H1 (cell line): ENCODE measurements around the gene NTN1. TPM values are rescaled to one million over a fixed set of nuclear protein-coding genes. Genes with fewer than 3 reads are reported as not detected.
A peak's percentile ranks its signal among the peaks of the same experiment; 100 is the strongest.

Experiments
- CTCF ChIA-PET: fragments of 300-600 bp; sonication (Branson Sonifier 250); formaldehyde crosslinking; loops from one replicate; lab custom pipeline; 2021; ENCODE audit not compliant: partially characterized antibody; lab: Charles Lee
- POLR2A ChIA-PET: fragments of 300-600 bp; sonication (Branson Sonifier 250); formaldehyde crosslinking; loops from one replicate; lab custom pipeline; 2021; ENCODE audit warnings: inconsistent platforms; ENCODE audit not compliant: partially characterized antibody; lab: Charles Lee
- DNase-seq, 2 experiments: peaks; one replicate each; pipeline versions ENCODE4 v3.0.0 to v3.0.0-alpha.2; 2010 to 2022; ENCODE audit warnings: low spot score in 2 of 2, low read depth in 1 of 2, mixed read lengths in 1 of 2
- FAIRE-seq: peaks from 2 replicates; lab custom pipeline; 2011; peaks lifted over from hg19 to GRCh38; lab: Jason Lieb, UNC
- H2AFZ ChIP-seq: 2 replicates; pipeline ENCODE4 v1.8.1; 2012; ENCODE audit warnings: low read length, inconsistent platforms
- H2AK5ac ChIP-seq: 2 replicates; pipeline ENCODE4 v1.6.1; 2013; ENCODE audit warnings: low read depth, low read length
- H2BK120ac ChIP-seq: replicated peaks from 2 replicates; pipeline ENCODE3; 2013; ENCODE audit warnings: low read depth, low read length, inconsistent platforms
- H2BK12ac ChIP-seq: 2 replicates; pipeline ENCODE4 v1.6.1; 2013; ENCODE audit warnings: low read depth, low read length
- H2BK15ac ChIP-seq: 2 replicates; pipeline ENCODE4 v1.6.1; 2013; ENCODE audit warnings: low read length
- H2BK20ac ChIP-seq: 2 replicates; pipeline ENCODE4 v1.6.1; 2013; ENCODE audit warnings: low read length
- H2BK5ac ChIP-seq: 2 replicates; pipeline ENCODE4 v1.6.1; 2013; ENCODE audit warnings: low read depth, low read length
- H3K14ac ChIP-seq: 2 replicates; pipeline ENCODE4 v1.6.1; 2013; ENCODE audit warnings: inconsistent platforms; ENCODE audit not compliant: insufficient read length
- H3K18ac ChIP-seq: 2 replicates; pipeline ENCODE4 v1.6.1; 2013; ENCODE audit warnings: low read length; ENCODE audit errors: extremely low read depth
- H3K23ac ChIP-seq: 2 replicates; pipeline ENCODE4 v1.6.1; 2013; ENCODE audit warnings: inconsistent platforms; ENCODE audit not compliant: insufficient read length
- H3K23me2 ChIP-seq: 2 replicates; pipeline ENCODE4 v1.6.1; 2013; ENCODE audit warnings: low read depth, low read length
- H3K27ac ChIP-seq: 2 replicates; pipeline ENCODE4 v1.6.1; 2011; ENCODE audit warnings: low read depth, low read length, inconsistent platforms
- H3K27me3 ChIP-seq, 4 experiments: replicated peaks in 1 of 4; 1 replicate in 1 of 4; 2 replicates in 3 of 4; pipeline versions ENCODE4 v1.6.1 to v1.8.1; 2011 to 2013; ENCODE audit warnings: low read length in 3 of 4, mild to moderate bottlenecking in 3 of 4, inconsistent platforms in 2 of 4, mixed read lengths in 2 of 4, moderate library complexity in 1 of 4; ENCODE audit not compliant: control insufficient read depth in 3 of 4, insufficient read depth in 3 of 4; ENCODE audit errors: extremely low read depth in 1 of 4
- H3K36me3 ChIP-seq, 4 experiments: 2 replicates each; pipeline versions ENCODE4 v1.6.1 to v1.8.1; 2011 to 2013; ENCODE audit warnings: mild to moderate bottlenecking in 4 of 4, low read length in 3 of 4, moderate library complexity in 2 of 4, control low read depth in 1 of 4, inconsistent platforms in 1 of 4; ENCODE audit not compliant: insufficient read depth in 4 of 4, control insufficient read depth in 2 of 4
- H3K4ac ChIP-seq: replicated peaks from 2 replicates; pipeline ENCODE3; 2013; ENCODE audit warnings: low read length, low read depth, mixed read lengths, inconsistent platforms; ENCODE audit not compliant: insufficient read length
- H3K4me1 ChIP-seq, 4 experiments: replicated peaks in 1 of 4; 1 replicate in 1 of 4; 2 replicates in 3 of 4; pipeline versions ENCODE4 v1.6.1 to v1.8.1; 2011 to 2013; ENCODE audit warnings: low read length in 3 of 4, inconsistent platforms in 2 of 4, mixed read lengths in 1 of 4; ENCODE audit not compliant: insufficient read depth in 4 of 4, control insufficient read depth in 3 of 4
- H3K4me2 ChIP-seq, 2 experiments: 2 replicates each; pipeline versions ENCODE4 v1.6.1 to v1.8.1; 2011 to 2013; ENCODE audit warnings: low read depth in 2 of 2, low read length in 2 of 2, control low read depth in 1 of 2, inconsistent platforms in 1 of 2, mild to moderate bottlenecking in 1 of 2; ENCODE audit not compliant: insufficient read depth in 1 of 2
- H3K4me3 ChIP-seq, 4 experiments: fragments of 200-600, 300-600 bp in 1 of 4; sonication (generic), shearing (Covaris generic), sonication (Bioruptor Twin) in 1 of 4; 2 replicates each; pipeline versions ENCODE4 v1.5.1 to v1.8.1; 2011 to 2016; ENCODE audit warnings: low read length in 4 of 4, low read depth in 3 of 4, control low read depth in 2 of 4, inconsistent platforms in 2 of 4, mild to moderate bottlenecking in 2 of 4, mixed read lengths in 1 of 4, moderate library complexity in 1 of 4; ENCODE audit not compliant: insufficient read depth in 2 of 4; ENCODE audit errors: extremely low read depth in 1 of 4
- H3K56ac ChIP-seq: replicated peaks from 2 replicates; pipeline ENCODE3; 2013; ENCODE audit warnings: low read depth, mild to moderate bottlenecking, mixed read lengths, low read length, inconsistent platforms; ENCODE audit not compliant: insufficient read length
- H3K79me1 ChIP-seq: 2 replicates; pipeline ENCODE4 v1.6.1; 2013; ENCODE audit warnings: low read depth, low read length, control low read depth
- H3K79me2 ChIP-seq, 2 experiments: 2 replicates each; pipeline versions ENCODE4 v1.6.1 to v1.8.1; 2012 to 2013; ENCODE audit warnings: low read length in 2 of 2, mild to moderate bottlenecking in 2 of 2, inconsistent platforms in 1 of 2; ENCODE audit not compliant: insufficient read depth in 2 of 2, control insufficient read depth in 1 of 2
- H3K9ac ChIP-seq, 4 experiments: replicated peaks in 1 of 4; 1 replicate in 1 of 4; 2 replicates in 3 of 4; pipeline versions ENCODE4 v1.6.1 to v1.8.1; 2011 to 2013; ENCODE audit warnings: low read depth in 3 of 4, low read length in 3 of 4, control low read depth in 2 of 4, mild to moderate bottlenecking in 2 of 4, moderate library complexity in 2 of 4, inconsistent platforms in 1 of 4; ENCODE audit errors: extremely low read depth in 1 of 4
- H3K9me3 ChIP-seq, 2 experiments: 2 replicates each; pipeline versions ENCODE4 v1.6.1 to v1.8.1; 2012 to 2013; ENCODE audit warnings: mild to moderate bottlenecking in 2 of 2, moderate library complexity in 2 of 2, control low read depth in 1 of 2, inconsistent platforms in 1 of 2, low read depth in 1 of 2, low read length in 1 of 2, mixed read lengths in 1 of 2; ENCODE audit not compliant: insufficient read depth in 2 of 2
- H4K20me1 ChIP-seq, 2 experiments: replicated peaks in 1 of 2; 2 replicates each; pipeline versions ENCODE3 to v1.8.1; 2011 to 2013; ENCODE audit warnings: inconsistent platforms in 2 of 2, low read length in 2 of 2, mild to moderate bottlenecking in 1 of 2; ENCODE audit not compliant: insufficient read depth in 2 of 2, control insufficient read depth in 1 of 2
- H4K5ac ChIP-seq: 2 replicates; pipeline ENCODE4 v1.6.1; 2013; ENCODE audit warnings: low read length, low read depth, mixed read lengths, inconsistent platforms; ENCODE audit not compliant: insufficient read length
- H4K8ac ChIP-seq: 2 replicates; pipeline ENCODE4 v1.8.0; 2013; ENCODE audit warnings: mild to moderate bottlenecking, moderate library complexity, low read length, inconsistent platforms; ENCODE audit not compliant: insufficient read depth; ENCODE audit errors: extremely low read depth
- H4K91ac ChIP-seq: replicated peaks from 2 replicates; pipeline ENCODE3; 2013; ENCODE audit warnings: low read length, mixed read lengths, inconsistent platforms; ENCODE audit not compliant: insufficient read length
- CBX8 ChIP-seq: fragments of 300-800, 300-1000 bp; sonication (generic); IDR thresholded peaks from 2 replicates; pipeline ENCODE4 v1.7.1; 2016; ENCODE audit warnings: low read depth, low read length, borderline replicate concordance
- CEBPB ChIP-seq: IDR thresholded peaks from 2 replicates; pipeline ENCODE4 v1.6.1; 2012; ENCODE audit warnings: low read depth, low read length
- CHD1 ChIP-seq: IDR thresholded peaks from 2 replicates; pipeline ENCODE4 v1.6.1; 2012; ENCODE audit warnings: low read depth, low read length, improper control_type of control experiment
- CTBP2 ChIP-seq: IDR thresholded peaks from 2 replicates; pipeline ENCODE4 v1.7.0; 2011; ENCODE audit warnings: borderline replicate concordance, mild to moderate bottlenecking, moderate library complexity, mixed read lengths, low read length; ENCODE audit not compliant: insufficient read depth, insufficient read length
- KDM5A ChIP-seq: fragments of 200-600 bp; IDR thresholded peaks from 2 replicates; pipeline ENCODE4 v1.7.1; 2012; ENCODE audit warnings: mild to moderate bottlenecking, low read length, inconsistent platforms, mixed read lengths
- POLR2AphosphoS5 ChIP-seq: IDR thresholded peaks from 2 replicates; pipeline ENCODE4 v1.6.1; 2011; ENCODE audit warnings: low read depth, low read length
- RNF2 ChIP-seq: fragments of 200-900, 300-1000 bp; sonication (generic); IDR thresholded peaks from 2 replicates; pipeline ENCODE4 v1.7.1; 2016; ENCODE audit warnings: borderline replicate concordance, low read depth, mild to moderate bottlenecking, antibody characterized with exemption, low read length; ENCODE audit not compliant: poor library complexity, severe bottlenecking; ENCODE audit errors: missing control alignments
- SP4 ChIP-seq: IDR thresholded peaks from 2 replicates; pipeline ENCODE4 v1.6.1; 2012; ENCODE audit warnings: low read length, inconsistent platforms
- SUZ12 ChIP-seq: fragments of 200-600 bp; sonication (generic); IDR thresholded peaks from 2 replicates; pipeline ENCODE4 v1.6.1; 2012; ENCODE audit warnings: mild to moderate bottlenecking, inconsistent platforms, low read length, moderate library complexity, mixed read lengths
- WGBS, 2 experiments: shearing (Covaris generic) in 1 of 2; methylation state at CpG; one replicate each; pipeline versions ENCODE4 v1.1.6 to v1.1.7; 2013 to 2015; ENCODE audit warnings: low lambda C conversion rate in 2 of 2, mixed read lengths in 2 of 2, inconsistent platforms in 1 of 2, low coverage in 1 of 2, missing lambda C conversion rate in 1 of 2; ENCODE audit not compliant: insufficient replicate concordance in 2 of 2, insufficient coverage in 1 of 2, insufficient read length in 1 of 2; ENCODE audit errors: extremely low coverage in 1 of 2, missing lambda C conversion rate in 1 of 2; 5-methylcytosine and 5-hydroxymethylcytosine counted together
- polyA plus RNA-seq, 7 experiments: library from polyadenylated mRNA; depleted of rRNA in 3 of 7; stranded (reverse) in 5 of 7; unstranded in 2 of 7; fragments of >200 nt in 5 of 7; fragments of 200-250 nt in 2 of 7; gene quantifications; 1 replicate in 5 of 7; 2 replicates in 1 of 7; 4 replicates in 1 of 7; pipeline versions ENCODE4 v1.2.1 to v1.2.3, GENCODE V29; 2011 to 2013; ENCODE audit warnings: missing spikeins in 2 of 7, mixed read lengths in 2 of 7
- total RNA-seq: library from RNA; stranded (reverse); fragmentation: NEBNext Ultra II Directional; extraction: Animal tissue kit (Norgen Biotek cat#: 25700); gene quantifications from 2 replicates; pipeline ENCODE4 v1.2.1, GENCODE V29; 2021

The NTN1 gene
- total and polyA plus RNA-seq, 2 of the 8 experiments (the other 6 are each of a cell fraction or from before 2014, with no cell fraction given) = 2.0 to 2.3 TPM

DNA sequence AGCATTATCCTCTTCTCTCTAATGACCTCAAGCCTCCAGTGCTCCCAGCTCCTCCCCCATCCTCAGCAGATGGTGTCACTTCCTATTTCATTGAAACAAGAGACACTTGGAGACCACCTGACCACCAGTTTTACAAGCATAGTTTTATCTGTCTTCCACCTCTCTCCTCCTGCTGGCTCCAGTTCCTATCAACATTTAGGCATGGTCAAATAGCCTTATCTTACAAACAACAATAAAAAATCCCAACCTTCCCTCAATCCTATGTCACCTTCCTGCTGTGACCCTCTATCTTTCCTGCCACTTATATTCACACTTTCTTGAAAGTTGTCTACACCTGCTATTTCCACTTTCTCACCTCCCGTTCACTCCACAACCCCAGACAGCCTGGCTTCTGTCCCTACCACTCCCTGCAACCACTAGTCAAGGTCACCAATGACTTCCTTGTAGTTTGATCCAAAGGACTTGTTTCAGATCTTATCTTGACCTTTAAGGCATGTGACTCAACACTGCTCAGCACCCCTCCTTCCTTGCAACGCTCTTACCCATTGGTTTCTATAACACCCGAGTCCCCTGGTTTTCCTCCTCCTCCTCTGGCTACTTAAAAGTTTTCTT lies 4.3 kb upstream of the NTN1 start:
- H2AFZ ChIP-seq = no peak overlapping the region
- no peak overlapping the region for H3K4me3 ChIP-seq
- H3K56ac ChIP-seq = no peak overlapping the region
- no peak overlapping the region for H2BK120ac ChIP-seq
- H2AK5ac ChIP-seq = no peak overlapping the region
- no peak overlapping the region for H3K27ac ChIP-seq
- no peak for FAIRE-seq
- no peak overlapping the region for H4K5ac ChIP-seq
- H3K4me1 ChIP-seq = peaks cover 3 to 12% (median 7%) of the 10 kb centered on the region in 4 experiments; a peak in 5 of 7 replicates
- peak overlapping the region; percentile 40; the same call in 1 of the 2 replicates for H2BK12ac ChIP-seq
- WGBS, 2 experiments = 82% methylated on average over 3 of the region's 3 CpGs; no CpG with 5 or more reads in 1 of the 2 experiments
- TF ChIP-seq SP4 = no peak
- TF ChIP-seq POLR2AphosphoS5 = no peak
- TF ChIP-seq SUZ12 = no peak
- TF ChIP-seq CTBP2 = no peak
- no peak for TF ChIP-seq KDM5A
- no peak for TF ChIP-seq RNF2
- TF ChIP-seq CBX8 = no peak
- no peak for TF ChIP-seq CHD1
- no peak for TF ChIP-seq CEBPB
- H3K9ac ChIP-seq = no peak overlapping the region
- H3K18ac ChIP-seq = no peak overlapping the region; the same call in 1 of the 2 replicates
- peak overlapping the region; percentile 6; the same call in 1 of the 2 replicates for H2BK5ac ChIP-seq
- no peak overlapping the region for H3K4ac ChIP-seq
- H3K79me2 ChIP-seq = no peaks in the 10 kb centered on the region
- H3K4me2 ChIP-seq = no peak overlapping the region
- H3K79me1 ChIP-seq = no peaks in the 10 kb centered on the region
- H3K23ac ChIP-seq = no peak overlapping the region
- POLR2A ChIA-PET = no interaction called here
- H3K9me3 ChIP-seq = no peaks in the 10 kb centered on the region
- H4K91ac ChIP-seq = no peak overlapping the region
- H2BK15ac ChIP-seq = no peak overlapping the region
- no peak overlapping the region for H4K8ac ChIP-seq
- peaks cover 22 to 55% (median 41%) of the 10 kb centered on the region in 4 experiments for H3K27me3 ChIP-seq
- CTCF ChIA-PET = interaction anchor here (1.2 to 2.6 kb wide), 3 partner anchors 12 to 19 kb away, joined by 3 to 11 read pairs (median 4); no protein-coding TSS in a partner anchor
- no peaks in the 10 kb centered on the region for H4K20me1 ChIP-seq
- no peak overlapping the region for H3K14ac ChIP-seq
- DNase-seq = no peak
- no peak overlapping the region for H2BK20ac ChIP-seq
- H3K36me3 ChIP-seq = peaks cover 0 to 3% (median 0%) of the 10 kb centered on the region in 4 experiments; a peak in 1 of 8 replicates
- H3K23me2 ChIP-seq = peaks cover 9% of the 10 kb centered on the region; the same call in 1 of the 2 replicates
